ENCODE measurements around the gene CASP14. TPM values are rescaled to one million over a fixed set of nuclear protein-coding genes. Genes with fewer than 3 reads are reported as not detected.

Gene CASP14
- total and polyA plus RNA-seq, 2 of the 13 experiments (the other 11 are each of a cell fraction or from before 2014, with no cell fraction given): not detected

DNA sequence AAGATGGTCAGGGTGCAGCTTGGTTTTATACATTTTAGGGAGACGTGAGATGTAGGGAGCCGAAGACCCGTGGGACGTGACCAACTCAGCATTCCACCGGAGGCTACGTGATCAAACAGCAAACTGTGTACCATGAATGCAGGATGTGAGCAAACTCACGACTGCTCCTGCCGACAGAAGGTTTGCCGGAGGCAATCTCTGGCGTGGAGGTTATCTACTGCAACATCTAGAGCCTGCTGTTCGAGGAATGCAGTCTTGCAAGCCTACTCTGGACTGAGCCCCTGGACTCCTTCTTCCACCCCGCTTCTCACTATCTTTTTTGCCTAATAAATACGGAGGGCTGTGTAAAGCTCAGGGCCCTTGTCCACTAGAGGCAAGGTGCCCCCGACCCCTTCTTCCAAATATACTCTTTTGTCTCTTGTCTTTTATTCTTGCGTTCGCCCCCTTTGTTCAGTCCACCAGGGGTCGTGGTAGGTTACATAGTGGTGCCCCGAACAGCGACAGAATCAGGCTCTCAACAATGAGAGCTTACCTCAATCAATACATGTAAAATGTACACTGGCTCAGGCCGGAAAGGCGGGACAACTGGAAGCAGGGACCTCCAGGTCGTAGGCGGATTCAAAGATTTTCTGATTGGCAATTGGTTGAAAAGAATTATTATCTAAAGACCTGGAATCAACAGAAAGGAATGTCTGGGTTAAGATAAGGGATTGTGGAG lies 23.8 kb downstream of the CASP14 start (continued):
- TF ChIP-seq, protein P1, sequence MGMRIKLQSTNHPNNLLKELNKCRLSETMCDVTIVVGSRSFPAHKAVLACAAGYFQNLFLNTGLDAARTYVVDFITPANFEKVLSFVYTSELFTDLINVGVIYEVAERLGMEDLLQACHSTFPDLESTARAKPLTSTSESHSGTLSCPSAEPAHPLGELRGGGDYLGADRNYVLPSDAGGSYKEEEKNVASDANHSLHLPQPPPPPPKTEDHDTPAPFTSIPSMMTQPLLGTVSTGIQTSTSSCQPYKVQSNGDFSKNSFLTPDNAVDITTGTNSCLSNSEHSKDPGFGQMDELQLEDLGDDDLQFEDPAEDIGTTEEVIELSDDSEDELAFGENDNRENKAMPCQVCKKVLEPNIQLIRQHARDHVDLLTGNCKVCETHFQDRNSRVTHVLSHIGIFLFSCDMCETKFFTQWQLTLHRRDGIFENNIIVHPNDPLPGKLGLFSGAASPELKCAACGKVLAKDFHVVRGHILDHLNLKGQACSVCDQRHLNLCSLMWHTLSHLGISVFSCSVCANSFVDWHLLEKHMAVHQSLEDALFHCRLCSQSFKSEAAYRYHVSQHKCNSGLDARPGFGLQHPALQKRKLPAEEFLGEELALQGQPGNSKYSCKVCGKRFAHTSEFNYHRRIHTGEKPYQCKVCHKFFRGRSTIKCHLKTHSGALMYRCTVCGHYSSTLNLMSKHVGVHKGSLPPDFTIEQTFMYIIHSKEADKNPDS (CRISPR knock-in tag; IDR thresholded peaks at IDR 0.05): no peak
- no peak for TF ChIP-seq MED8 (CRISPR knock-in tag; IDR thresholded peaks at IDR 0.05; ENCODE audit: insufficient replicate concordance)
- TF ChIP-seq KLF12 (CRISPR knock-in tag; IDR thresholded peaks at IDR 0.05; ENCODE audit: borderline replicate concordance): no peak
- no peak for TF ChIP-seq KLF13 (CRISPR knock-in tag; IDR thresholded peaks at IDR 0.05)
- TF ChIP-seq, protein P2, sequence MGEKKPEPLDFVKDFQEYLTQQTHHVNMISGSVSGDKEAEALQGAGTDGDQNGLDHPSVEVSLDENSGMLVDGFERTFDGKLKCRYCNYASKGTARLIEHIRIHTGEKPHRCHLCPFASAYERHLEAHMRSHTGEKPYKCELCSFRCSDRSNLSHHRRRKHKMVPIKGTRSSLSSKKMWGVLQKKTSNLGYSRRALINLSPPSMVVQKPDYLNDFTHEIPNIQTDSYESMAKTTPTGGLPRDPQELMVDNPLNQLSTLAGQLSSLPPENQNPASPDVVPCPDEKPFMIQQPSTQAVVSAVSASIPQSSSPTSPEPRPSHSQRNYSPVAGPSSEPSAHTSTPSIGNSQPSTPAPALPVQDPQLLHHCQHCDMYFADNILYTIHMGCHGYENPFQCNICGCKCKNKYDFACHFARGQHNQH (CRISPR knock-in tag; IDR thresholded peaks at IDR 0.05): no peak; the same call in 1 of the 2 replicates
- TF ChIP-seq, protein P3, sequence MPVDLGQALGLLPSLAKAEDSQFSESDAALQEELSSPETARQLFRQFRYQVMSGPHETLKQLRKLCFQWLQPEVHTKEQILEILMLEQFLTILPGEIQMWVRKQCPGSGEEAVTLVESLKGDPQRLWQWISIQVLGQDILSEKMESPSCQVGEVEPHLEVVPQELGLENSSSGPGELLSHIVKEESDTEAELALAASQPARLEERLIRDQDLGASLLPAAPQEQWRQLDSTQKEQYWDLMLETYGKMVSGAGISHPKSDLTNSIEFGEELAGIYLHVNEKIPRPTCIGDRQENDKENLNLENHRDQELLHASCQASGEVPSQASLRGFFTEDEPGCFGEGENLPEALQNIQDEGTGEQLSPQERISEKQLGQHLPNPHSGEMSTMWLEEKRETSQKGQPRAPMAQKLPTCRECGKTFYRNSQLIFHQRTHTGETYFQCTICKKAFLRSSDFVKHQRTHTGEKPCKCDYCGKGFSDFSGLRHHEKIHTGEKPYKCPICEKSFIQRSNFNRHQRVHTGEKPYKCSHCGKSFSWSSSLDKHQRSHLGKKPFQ (CRISPR knock-in tag; IDR thresholded peaks at IDR 0.05; ENCODE audit: insufficient replicate concordance): no peak
- TF ChIP-seq WIZ (CRISPR knock-in tag; IDR thresholded peaks at IDR 0.05): no peak
- peak; percentile 39; the same call in 1 of the 2 replicates for TF ChIP-seq ZBTB7A (CRISPR knock-in tag; IDR thresholded peaks at IDR 0.05)
- TF ChIP-seq, protein P4, sequence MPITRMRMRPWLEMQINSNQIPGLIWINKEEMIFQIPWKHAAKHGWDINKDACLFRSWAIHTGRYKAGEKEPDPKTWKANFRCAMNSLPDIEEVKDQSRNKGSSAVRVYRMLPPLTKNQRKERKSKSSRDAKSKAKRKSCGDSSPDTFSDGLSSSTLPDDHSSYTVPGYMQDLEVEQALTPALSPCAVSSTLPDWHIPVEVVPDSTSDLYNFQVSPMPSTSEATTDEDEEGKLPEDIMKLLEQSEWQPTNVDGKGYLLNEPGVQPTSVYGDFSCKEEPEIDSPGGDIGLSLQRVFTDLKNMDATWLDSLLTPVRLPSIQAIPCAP (CRISPR knock-in tag; IDR thresholded peaks at IDR 0.05; ENCODE audit: low read depth): no peak
- TF ChIP-seq BCL6 (CRISPR knock-in tag; IDR thresholded peaks at IDR 0.05): no peak
- no peak for TF ChIP-seq ZFP41 (CRISPR knock-in tag; IDR thresholded peaks at IDR 0.05; ENCODE audit: borderline replicate concordance)
- no peak for TF ChIP-seq JDP2 (CRISPR knock-in tag; IDR thresholded peaks at IDR 0.05; ENCODE audit: borderline replicate concordance)
- TF ChIP-seq ZNF775 (CRISPR knock-in tag; IDR thresholded peaks at IDR 0.05; ENCODE audit: borderline replicate concordance): no peak
- TF ChIP-seq, protein P5, sequence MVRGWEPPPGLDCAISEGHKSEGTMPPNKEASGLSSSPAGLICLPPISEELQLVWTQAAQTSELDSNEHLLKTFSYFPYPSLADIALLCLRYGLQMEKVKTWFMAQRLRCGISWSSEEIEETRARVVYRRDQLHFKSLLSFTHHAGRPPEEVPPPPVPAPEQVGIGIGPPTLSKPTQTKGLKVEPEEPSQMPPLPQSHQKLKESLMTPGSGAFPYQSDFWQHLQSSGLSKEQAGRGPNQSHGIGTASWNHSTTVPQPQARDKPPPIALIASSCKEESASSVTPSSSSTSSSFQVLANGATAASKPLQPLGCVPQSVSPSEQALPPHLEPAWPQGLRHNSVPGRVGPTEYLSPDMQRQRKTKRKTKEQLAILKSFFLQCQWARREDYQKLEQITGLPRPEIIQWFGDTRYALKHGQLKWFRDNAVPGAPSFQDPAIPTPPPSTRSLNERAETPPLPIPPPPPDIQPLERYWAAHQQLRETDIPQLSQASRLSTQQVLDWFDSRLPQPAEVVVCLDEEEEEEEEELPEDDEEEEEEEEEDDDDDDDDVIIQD (CRISPR knock-in tag; IDR thresholded peaks at IDR 0.05; ENCODE audit: low read depth): peak; percentile 29; the same call in 1 of the 2 replicates
- TF ChIP-seq, protein P6, sequence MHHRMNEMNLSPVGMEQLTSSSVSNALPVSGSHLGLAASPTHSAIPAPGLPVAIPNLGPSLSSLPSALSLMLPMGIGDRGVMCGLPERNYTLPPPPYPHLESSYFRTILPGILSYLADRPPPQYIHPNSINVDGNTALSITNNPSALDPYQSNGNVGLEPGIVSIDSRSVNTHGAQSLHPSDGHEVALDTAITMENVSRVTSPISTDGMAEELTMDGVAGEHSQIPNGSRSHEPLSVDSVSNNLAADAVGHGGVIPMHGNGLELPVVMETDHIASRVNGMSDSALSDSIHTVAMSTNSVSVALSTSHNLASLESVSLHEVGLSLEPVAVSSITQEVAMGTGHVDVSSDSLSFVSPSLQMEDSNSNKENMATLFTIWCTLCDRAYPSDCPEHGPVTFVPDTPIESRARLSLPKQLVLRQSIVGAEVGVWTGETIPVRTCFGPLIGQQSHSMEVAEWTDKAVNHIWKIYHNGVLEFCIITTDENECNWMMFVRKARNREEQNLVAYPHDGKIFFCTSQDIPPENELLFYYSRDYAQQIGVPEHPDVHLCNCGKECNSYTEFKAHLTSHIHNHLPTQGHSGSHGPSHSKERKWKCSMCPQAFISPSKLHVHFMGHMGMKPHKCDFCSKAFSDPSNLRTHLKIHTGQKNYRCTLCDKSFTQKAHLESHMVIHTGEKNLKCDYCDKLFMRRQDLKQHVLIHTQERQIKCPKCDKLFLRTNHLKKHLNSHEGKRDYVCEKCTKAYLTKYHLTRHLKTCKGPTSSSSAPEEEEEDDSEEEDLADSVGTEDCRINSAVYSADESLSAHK (CRISPR knock-in tag; IDR thresholded peaks at IDR 0.05; ENCODE audit: borderline replicate concordance): no peak
- TF ChIP-seq ISX (CRISPR knock-in tag; conservative IDR thresholded peaks at IDR 0.05): no peak
- TF ChIP-seq, protein P7, sequence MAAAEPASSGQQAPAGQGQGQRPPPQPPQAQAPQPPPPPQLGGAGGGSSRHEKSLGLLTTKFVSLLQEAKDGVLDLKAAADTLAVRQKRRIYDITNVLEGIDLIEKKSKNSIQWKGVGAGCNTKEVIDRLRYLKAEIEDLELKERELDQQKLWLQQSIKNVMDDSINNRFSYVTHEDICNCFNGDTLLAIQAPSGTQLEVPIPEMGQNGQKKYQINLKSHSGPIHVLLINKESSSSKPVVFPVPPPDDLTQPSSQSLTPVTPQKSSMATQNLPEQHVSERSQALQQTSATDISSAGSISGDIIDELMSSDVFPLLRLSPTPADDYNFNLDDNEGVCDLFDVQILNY (CRISPR knock-in tag; conservative IDR thresholded peaks at IDR 0.05): no peak
- TF ChIP-seq ATF1 (CRISPR knock-in tag; IDR thresholded peaks at IDR 0.05): no peak
